ENCODE measurements around the gene FAM98B.

The FAM98B gene

DNA sequence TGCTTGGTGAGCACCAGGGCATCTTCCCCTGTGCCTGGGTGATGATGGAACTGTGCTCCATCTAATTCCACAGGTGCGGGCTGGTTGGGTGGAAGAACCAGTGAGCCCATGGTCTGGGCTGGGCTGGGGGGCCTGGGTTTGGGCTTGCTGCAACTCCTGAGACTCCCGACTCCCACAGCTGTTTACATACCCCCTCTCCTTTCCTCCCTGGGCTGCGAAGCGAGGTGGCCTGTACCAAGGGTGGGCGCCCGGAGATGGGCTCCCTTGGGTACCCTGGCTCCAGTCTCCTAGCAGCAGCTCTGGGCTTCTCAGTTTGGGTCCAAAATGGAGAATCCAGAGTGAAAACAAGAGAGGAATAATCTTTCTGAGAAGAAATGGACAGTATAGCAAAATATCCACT lies 5.6 kb downstream of the FAM98B start:
- no peaks in the 10 kb centered on the region for H3K27me3 ChIP-seq (ENCODE audit: control insufficient read depth in 5 of 5, insufficient read depth in 4 of 5, low read length in 5 of 5)
- no peak overlapping the region for H3K9ac ChIP-seq (ENCODE audit: low read length in 5 of 5)

DNA sequence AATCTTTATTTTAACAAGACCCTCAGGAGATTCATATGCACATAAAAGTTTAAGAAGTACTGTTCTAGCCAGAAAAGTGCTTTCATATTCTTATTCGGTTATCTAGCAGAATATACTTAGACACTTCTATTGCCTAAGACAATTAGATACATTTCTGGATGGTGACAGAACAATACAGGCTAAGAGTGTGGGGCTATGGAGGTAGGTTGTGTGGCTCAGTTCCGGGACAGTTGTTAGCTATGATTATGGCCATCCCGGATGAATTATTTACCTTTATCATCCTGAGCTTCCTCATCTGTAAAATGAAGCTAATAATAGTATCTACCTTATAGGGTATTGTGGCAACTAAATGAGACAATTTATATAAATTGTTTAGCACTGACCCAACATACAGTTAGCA lies 6.6 kb downstream of the FAM98B start:
- Histone ChIP-seq H3K27ac (ENCODE audit: low read depth, low read length) (no peak overlapping the region), H3K9ac (ENCODE audit: low read length in 5 of 5) (no peak overlapping the region), H3K27me3 (ENCODE audit: control insufficient read depth in 5 of 5, insufficient read depth in 4 of 5, low read length in 5 of 5) (no peaks in the 10 kb centered on the region), H3K4me1 (ENCODE audit: control insufficient read depth in 5 of 5, insufficient read depth in 5 of 5, low read length in 5 of 5) (peaks cover 0 to 4% (median 1%) of the 10 kb centered on the region in 5 donors), H3K36me3 (ENCODE audit: control insufficient read depth in 5 of 5, insufficient read depth in 5 of 5, low read length in 5 of 5) (peaks cover 0 to 4% (median 0%) of the 10 kb centered on the region in 5 donors), H3K4me3 (ENCODE audit: low read depth in 1 of 5, low read length in 5 of 5) (no peak overlapping the region), H3K9me3 (ENCODE audit: control insufficient read depth in 5 of 5, low read length in 5 of 5) (no peaks in the 10 kb centered on the region)

More for the DNA sequence above, 5.6 kb downstream of the FAM98B start:
- peaks cover 0 to 4% (median 0%) of the 10 kb centered on the region in 5 donors for H3K36me3 ChIP-seq (ENCODE audit: control insufficient read depth in 5 of 5, insufficient read depth in 5 of 5, low read length in 5 of 5)
- H3K4me3 ChIP-seq (ENCODE audit: low read depth in 1 of 5, low read length in 5 of 5): no peak overlapping the region
- H3K4me1 ChIP-seq (ENCODE audit: control insufficient read depth in 5 of 5, insufficient read depth in 5 of 5, low read length in 5 of 5): peaks cover 3 to 15% (median 12%) of the 10 kb centered on the region in 5 donors
- no peak overlapping the region for H3K27ac ChIP-seq (ENCODE audit: low read depth, low read length)
- no peaks in the 10 kb centered on the region for H3K9me3 ChIP-seq (ENCODE audit: control insufficient read depth in 5 of 5, low read length in 5 of 5)

DNA sequence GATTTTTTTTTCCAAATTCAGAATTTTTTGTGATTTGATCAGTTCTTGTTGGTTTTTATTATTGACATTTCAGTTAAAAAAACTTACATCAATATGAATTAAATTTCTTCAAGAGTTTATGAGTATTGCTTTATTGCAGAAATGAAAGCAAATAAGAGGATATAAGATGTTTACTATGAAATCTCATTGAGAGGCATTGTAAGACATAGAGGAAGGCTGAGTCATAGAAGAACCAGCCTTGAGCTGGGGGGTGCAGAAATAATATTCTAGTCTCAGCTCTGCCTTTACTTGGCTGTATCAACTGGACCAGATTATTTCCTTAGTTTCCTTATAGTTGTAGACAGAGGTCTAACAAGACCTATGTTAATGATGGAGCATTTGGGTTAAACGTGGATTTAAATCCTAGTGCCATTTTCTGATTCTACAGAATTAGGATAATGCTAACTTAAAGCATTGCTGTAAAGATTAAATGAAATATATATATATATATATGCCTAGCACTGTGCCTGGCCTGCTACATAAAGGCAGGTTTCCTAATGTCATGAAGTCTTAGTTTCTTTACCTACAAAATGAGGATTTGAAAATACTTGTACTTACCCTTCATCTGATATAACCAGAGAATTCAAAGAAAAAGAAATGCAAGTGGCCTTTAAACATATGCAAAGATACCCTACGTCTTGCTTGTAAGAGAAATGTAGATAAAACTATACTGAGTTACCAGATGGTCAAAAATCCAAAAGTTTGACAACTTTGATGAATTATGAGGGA lies 7.3 kb downstream of the FAM98B start:
- Histone ChIP-seq H3K9me3 (ENCODE audit: control insufficient read depth in 5 of 5, low read length in 5 of 5) (no peaks in the 10 kb centered on the region), H3K27ac (ENCODE audit: low read depth, low read length) (no peak overlapping the region), H3K9ac (ENCODE audit: low read length in 5 of 5) (no peak overlapping the region), H3K27me3 (ENCODE audit: control insufficient read depth in 5 of 5, insufficient read depth in 4 of 5, low read length in 5 of 5) (no peaks in the 10 kb centered on the region), H3K36me3 (ENCODE audit: control insufficient read depth in 5 of 5, insufficient read depth in 5 of 5, low read length in 5 of 5) (peaks cover 0 to 4% (median 0%) of the 10 kb centered on the region in 5 donors), H3K4me3 (ENCODE audit: low read depth in 1 of 5, low read length in 5 of 5) (no peak overlapping the region), H3K4me1 (ENCODE audit: control insufficient read depth in 5 of 5, insufficient read depth in 5 of 5, low read length in 5 of 5) (no peaks in the 10 kb centered on the region)

DNA sequence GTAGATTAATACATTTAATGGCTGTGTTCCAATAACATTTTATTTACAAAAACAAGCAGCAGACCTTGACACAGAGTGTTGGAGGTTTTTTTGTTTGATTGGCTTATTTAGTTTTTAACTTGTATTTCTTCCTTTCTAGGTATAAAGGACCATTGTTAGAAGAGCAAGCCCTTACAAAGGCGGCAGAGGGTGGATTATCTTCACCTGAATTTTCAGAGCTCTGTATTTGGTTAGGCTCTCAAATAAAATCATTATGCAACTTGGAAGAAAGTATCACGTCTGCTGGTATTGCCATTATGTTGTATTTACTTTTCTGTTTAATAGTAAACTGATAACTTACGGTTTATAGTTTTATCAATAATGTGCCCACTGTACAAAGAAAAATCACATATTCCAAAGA lies 10.0 kb downstream of the FAM98B start:
- Histone ChIP-seq H3K27me3 (ENCODE audit: control insufficient read depth in 5 of 5, insufficient read depth in 4 of 5, low read length in 5 of 5) (no peaks in the 10 kb centered on the region), H3K4me3 (ENCODE audit: low read depth in 1 of 5, low read length in 5 of 5) (no peak overlapping the region), H3K9me3 (ENCODE audit: control insufficient read depth in 5 of 5, low read length in 5 of 5) (no peaks in the 10 kb centered on the region), H3K4me1 (ENCODE audit: control insufficient read depth in 5 of 5, insufficient read depth in 5 of 5, low read length in 5 of 5) (no peaks in the 10 kb centered on the region), H3K36me3 (ENCODE audit: control insufficient read depth in 5 of 5, insufficient read depth in 5 of 5, low read length in 5 of 5) (peaks cover 0 to 9% (median 4%) of the 10 kb centered on the region in 5 donors), H3K27ac (ENCODE audit: low read depth, low read length) (no peak overlapping the region), H3K9ac (ENCODE audit: low read length in 5 of 5) (no peak overlapping the region)

DNA sequence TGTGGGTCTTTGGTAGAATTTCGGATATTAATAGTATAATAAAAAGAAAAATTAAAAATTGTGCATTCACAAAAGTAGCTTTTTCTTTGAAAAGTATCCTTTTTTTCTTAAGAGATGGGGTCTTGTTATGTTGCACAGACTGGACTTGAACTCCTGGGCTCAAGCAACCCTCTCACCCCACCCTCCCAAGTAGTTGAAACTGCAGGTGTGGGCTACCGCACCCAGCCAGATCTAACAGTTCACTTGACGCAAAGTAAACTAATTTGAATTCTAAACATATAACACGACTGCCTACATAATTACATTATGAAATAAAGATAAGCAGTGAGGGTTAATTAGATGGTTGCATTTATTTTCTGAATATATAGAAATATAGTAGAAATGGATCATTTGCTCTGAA lies 10.7 kb downstream of the FAM98B start:
- no peak overlapping the region for H3K4me3 ChIP-seq (ENCODE audit: low read depth in 1 of 5, low read length in 5 of 5)
- no peaks in the 10 kb centered on the region for H3K9me3 ChIP-seq (ENCODE audit: control insufficient read depth in 5 of 5, low read length in 5 of 5)
- H3K9ac ChIP-seq (ENCODE audit: low read length in 5 of 5): no peak overlapping the region
- peaks cover 0 to 9% (median 0%) of the 10 kb centered on the region in 5 donors for H3K36me3 ChIP-seq (ENCODE audit: control insufficient read depth in 5 of 5, insufficient read depth in 5 of 5, low read length in 5 of 5)
- H3K27ac ChIP-seq (ENCODE audit: low read depth, low read length): no peak overlapping the region
- no peaks in the 10 kb centered on the region for H3K27me3 ChIP-seq (ENCODE audit: control insufficient read depth in 5 of 5, insufficient read depth in 4 of 5, low read length in 5 of 5)
- H3K4me1 ChIP-seq (ENCODE audit: control insufficient read depth in 5 of 5, insufficient read depth in 5 of 5, low read length in 5 of 5): no peaks in the 10 kb centered on the region

DNA sequence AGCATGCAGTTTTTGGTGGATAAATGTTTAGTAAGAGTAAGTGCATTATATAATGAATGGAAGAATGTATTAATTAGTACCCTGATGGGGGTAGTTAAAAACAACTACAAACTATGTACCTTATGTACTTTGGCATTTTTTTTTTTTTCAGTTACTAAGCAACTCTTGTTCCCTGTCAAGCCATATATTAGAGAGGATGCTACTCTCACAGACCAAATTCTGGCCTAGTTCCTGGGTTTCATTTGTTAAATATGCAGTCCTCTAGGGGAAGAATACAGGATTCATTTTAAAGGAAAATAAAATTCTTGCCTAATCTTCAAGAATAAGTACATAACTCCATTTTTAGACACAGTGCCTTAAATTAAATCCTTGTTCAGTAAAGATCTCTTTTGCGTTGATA lies 16.9 kb downstream of the FAM98B start:
- Histone ChIP-seq H3K27me3 (ENCODE audit: control insufficient read depth in 5 of 5, insufficient read depth in 4 of 5, low read length in 5 of 5) (no peaks in the 10 kb centered on the region), H3K36me3 (ENCODE audit: control insufficient read depth in 5 of 5, insufficient read depth in 5 of 5, low read length in 5 of 5) (peaks cover 18 to 36% (median 29%) of the 10 kb centered on the region in 5 donors), H3K9me3 (ENCODE audit: control insufficient read depth in 5 of 5, low read length in 5 of 5) (no peaks in the 10 kb centered on the region), H3K4me1 (ENCODE audit: control insufficient read depth in 5 of 5, insufficient read depth in 5 of 5, low read length in 5 of 5) (no peaks in the 10 kb centered on the region), H3K4me3 (ENCODE audit: low read depth in 1 of 5, low read length in 5 of 5) (no peak overlapping the region), H3K9ac (ENCODE audit: low read length in 5 of 5) (no peak overlapping the region), H3K27ac (ENCODE audit: low read depth, low read length) (no peak overlapping the region)

DNA sequence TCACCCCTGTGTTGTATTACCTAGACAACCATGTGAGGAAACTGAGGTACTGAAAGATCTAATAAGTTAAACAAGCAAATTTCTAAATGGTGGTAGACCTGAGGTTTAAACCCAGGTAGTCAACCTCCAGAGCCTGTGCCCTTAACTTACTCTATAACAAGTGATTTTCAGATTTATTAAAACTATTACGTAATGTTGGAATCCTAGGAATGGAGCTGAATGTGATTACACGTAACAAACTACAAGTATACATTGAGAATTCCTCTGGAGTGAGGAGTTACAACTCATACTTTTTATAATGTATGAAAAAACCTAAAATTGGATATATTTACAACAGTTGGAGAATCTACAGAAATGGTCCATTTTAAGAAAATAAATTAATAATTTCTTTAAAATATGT lies 18.0 kb downstream of the FAM98B start:
- H3K36me3 ChIP-seq (ENCODE audit: control insufficient read depth in 5 of 5, insufficient read depth in 5 of 5, low read length in 5 of 5): peaks cover 21 to 38% (median 36%) of the 10 kb centered on the region in 5 donors
- H3K4me3 ChIP-seq (ENCODE audit: low read depth in 1 of 5, low read length in 5 of 5): no peak overlapping the region
- H3K4me1 ChIP-seq (ENCODE audit: control insufficient read depth in 5 of 5, insufficient read depth in 5 of 5, low read length in 5 of 5): no peaks in the 10 kb centered on the region
- H3K9ac ChIP-seq (ENCODE audit: low read length in 5 of 5): no peak overlapping the region
- H3K9me3 ChIP-seq (ENCODE audit: control insufficient read depth in 5 of 5, low read length in 5 of 5): no peaks in the 10 kb centered on the region
- H3K27me3 ChIP-seq (ENCODE audit: control insufficient read depth in 5 of 5, insufficient read depth in 4 of 5, low read length in 5 of 5): no peaks in the 10 kb centered on the region
- no peak overlapping the region for H3K27ac ChIP-seq (ENCODE audit: low read depth, low read length)

DNA sequence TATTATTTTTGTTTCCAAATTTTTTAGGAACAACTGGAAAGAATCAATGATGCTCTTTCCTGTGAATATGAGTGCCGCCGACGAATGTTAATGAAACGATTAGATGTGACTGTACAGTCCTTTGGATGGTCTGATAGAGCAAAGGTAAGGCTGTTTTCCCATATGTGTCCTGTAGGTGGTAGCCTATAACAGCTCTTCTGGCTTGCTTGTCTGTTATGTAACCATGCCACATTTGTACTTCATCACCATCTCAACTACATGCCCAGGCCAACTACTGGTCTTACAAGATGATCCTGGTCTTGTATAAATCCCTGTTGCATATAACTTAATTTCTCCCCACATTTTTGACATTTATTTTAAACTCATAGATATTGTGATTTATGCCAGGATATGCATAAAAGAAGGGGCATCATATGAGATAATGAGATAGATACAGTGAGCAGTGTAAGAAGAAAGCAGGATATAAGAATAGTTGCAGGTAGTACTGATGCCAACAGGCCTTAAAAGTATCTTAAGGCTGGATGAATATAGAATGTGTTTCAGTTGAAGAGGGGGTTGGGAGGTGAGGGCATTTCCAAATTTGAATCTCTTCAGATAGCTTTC lies 20.3 kb downstream of the FAM98B start:
- no peak overlapping the region for H3K4me3 ChIP-seq (ENCODE audit: low read depth in 1 of 5, low read length in 5 of 5)
- no peak overlapping the region for H3K27ac ChIP-seq (ENCODE audit: low read depth, low read length)
- H3K9ac ChIP-seq (ENCODE audit: low read length in 5 of 5): no peak overlapping the region
- peaks cover 23 to 43% (median 39%) of the 10 kb centered on the region in 5 donors for H3K36me3 ChIP-seq (ENCODE audit: control insufficient read depth in 5 of 5, insufficient read depth in 5 of 5, low read length in 5 of 5)
- H3K4me1 ChIP-seq (ENCODE audit: control insufficient read depth in 5 of 5, insufficient read depth in 5 of 5, low read length in 5 of 5): no peaks in the 10 kb centered on the region
- H3K27me3 ChIP-seq (ENCODE audit: control insufficient read depth in 5 of 5, insufficient read depth in 4 of 5, low read length in 5 of 5): no peaks in the 10 kb centered on the region
- H3K9me3 ChIP-seq (ENCODE audit: control insufficient read depth in 5 of 5, low read length in 5 of 5): no peaks in the 10 kb centered on the region

DNA sequence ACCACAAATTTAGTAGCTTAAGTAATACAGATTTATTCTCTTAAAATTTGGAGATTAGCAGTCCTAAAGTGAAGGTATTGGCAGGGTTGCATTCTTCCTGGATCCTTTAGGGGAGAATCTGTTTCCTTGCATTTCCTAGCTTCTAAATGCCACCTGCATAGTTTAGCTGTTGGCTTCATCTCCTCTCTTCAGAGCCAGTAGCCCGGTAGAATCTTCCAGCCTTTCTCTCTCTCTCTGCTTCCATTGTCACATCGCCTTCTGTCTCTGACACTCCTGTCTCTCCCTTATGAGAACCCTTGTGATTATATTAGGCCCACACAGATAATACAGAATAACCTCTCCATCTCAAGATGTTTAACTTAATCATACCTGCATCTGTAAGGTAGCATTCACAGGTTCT lies 21.4 kb downstream of the FAM98B start:
- no peak overlapping the region for H3K9ac ChIP-seq (ENCODE audit: low read length in 5 of 5)
- H3K27me3 ChIP-seq (ENCODE audit: control insufficient read depth in 5 of 5, insufficient read depth in 4 of 5, low read length in 5 of 5): no peaks in the 10 kb centered on the region
- H3K36me3 ChIP-seq (ENCODE audit: control insufficient read depth in 5 of 5, insufficient read depth in 5 of 5, low read length in 5 of 5): peaks cover 23 to 41% (median 34%) of the 10 kb centered on the region in 5 donors
- H3K4me3 ChIP-seq (ENCODE audit: low read depth in 1 of 5, low read length in 5 of 5): no peak overlapping the region
- H3K9me3 ChIP-seq (ENCODE audit: control insufficient read depth in 5 of 5, low read length in 5 of 5): no peaks in the 10 kb centered on the region
- H3K27ac ChIP-seq (ENCODE audit: low read depth, low read length): no peak overlapping the region
- H3K4me1 ChIP-seq (ENCODE audit: control insufficient read depth in 5 of 5, insufficient read depth in 5 of 5, low read length in 5 of 5): peaks cover 0 to 4% (median 0%) of the 10 kb centered on the region in 5 donors

DNA sequence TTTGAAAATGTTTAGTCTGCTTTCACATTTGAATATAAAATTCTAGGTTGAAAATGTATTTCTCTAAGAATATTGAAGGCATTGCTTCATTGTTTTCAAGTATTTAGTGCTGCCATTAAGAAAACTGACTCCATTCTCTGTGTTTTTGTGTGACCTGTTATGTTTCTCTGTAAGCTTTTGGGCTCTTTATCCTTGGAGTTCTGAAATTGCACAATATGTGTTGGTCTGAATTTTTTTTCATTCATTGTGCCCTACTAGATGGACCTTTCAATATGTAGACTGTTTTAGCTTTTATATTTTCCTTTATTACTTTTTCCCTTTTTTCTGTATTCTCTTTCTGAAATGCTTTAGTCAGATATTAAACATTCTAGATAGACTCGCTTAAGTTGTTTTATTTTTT lies 22.2 kb downstream of the FAM98B start:
- H3K36me3 ChIP-seq (ENCODE audit: control insufficient read depth in 5 of 5, insufficient read depth in 5 of 5, low read length in 5 of 5): peaks cover 23 to 35% (median 26%) of the 10 kb centered on the region in 5 donors
- H3K27me3 ChIP-seq (ENCODE audit: control insufficient read depth in 5 of 5, insufficient read depth in 4 of 5, low read length in 5 of 5): no peaks in the 10 kb centered on the region
- peaks cover 0 to 4% (median 0%) of the 10 kb centered on the region in 5 donors for H3K4me1 ChIP-seq (ENCODE audit: control insufficient read depth in 5 of 5, insufficient read depth in 5 of 5, low read length in 5 of 5)
- no peaks in the 10 kb centered on the region for H3K9me3 ChIP-seq (ENCODE audit: control insufficient read depth in 5 of 5, low read length in 5 of 5)
- H3K9ac ChIP-seq (ENCODE audit: low read length in 5 of 5): no peak overlapping the region
- H3K4me3 ChIP-seq (ENCODE audit: low read depth in 1 of 5, low read length in 5 of 5): no peak overlapping the region
- no peak overlapping the region for H3K27ac ChIP-seq (ENCODE audit: low read depth, low read length)
